TTC549 (cell line): ENCODE data around the gene SLC4A11.

Source experiments
- FAIRE-seq: peaks from 2 replicates; lab custom pipeline; 2012; peaks lifted over from hg19 to GRCh38; lab: Jason Lieb, UNC

Gene SLC4A11

GRCh38 chr20:3245711-3246110 is 6.7 kb upstream of the SLC4A11 start:
- no peak for FAIRE-seq

DNA sequence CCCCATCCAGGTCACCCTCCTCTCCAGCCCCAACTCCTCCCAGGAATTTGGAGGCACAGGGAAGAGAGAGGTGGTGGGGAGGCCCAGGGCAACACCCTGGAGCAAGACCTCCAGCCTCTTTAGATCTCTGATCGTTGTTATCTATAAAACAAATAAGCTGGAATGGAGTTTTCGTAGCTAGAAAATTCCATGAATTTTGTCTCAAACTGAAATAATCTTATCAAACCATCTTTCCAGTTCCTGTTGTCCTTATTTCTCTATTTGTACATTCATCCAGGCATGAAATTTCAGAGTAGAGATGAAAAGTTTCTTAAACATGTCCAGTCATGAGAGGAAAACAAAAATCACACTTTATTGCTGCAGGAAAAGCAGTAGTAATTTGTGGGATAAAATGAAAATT is 6.2 kb upstream of the SLC4A11 start:
- FAIRE-seq: no peak

DNA sequence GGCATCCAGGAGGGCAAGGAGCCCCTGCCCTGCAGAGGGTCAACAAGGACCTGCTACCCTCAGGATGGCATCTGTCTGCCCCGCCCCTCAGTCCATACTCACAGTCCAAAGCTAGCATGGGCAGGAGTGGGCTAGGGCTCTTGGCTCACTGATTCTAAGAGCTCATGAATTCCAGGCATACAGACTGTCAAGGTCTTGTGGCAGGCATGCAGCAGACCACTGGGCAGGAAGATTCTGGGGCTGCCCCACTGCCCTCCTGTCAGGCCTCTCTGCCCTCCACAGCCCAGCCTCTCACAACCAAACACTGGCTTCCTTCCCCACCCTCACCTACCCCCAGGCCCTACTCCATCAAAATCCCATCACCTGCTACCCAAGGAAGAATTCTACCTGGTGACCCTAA is 5.6 kb upstream of the SLC4A11 start:
- no peak for FAIRE-seq

DNA sequence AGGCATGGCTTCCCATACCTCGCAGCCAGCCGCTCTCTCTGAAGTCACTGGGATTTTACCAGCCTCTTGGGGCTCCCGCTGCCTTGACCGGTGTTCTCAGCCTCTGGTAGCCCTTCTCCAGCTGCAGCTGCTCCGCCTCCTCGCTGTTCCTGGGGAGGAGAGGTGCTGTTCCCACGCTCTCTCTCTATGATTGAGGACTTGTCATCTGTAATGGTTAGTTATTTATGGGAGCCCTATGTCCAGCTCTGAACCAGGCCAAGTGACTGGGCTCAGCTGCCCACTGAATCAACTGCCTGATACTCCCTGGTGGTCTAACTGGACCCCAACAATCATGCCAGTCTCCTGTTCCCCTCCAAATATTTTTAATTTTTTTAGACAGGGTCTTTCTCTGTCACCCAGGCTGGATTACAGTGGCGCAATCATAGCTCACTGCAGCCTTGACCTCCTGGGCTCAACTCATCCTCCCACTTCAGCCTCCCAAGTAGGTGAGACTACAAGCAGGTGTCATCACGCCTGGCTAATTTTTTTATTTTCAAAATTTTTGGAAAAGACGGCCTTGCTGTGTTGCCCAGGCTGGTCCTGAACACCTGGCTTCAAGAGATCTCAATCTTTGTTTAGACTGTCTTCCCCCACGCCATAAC is 4.8 kb upstream of the SLC4A11 start:
- no peak for FAIRE-seq

DNA sequence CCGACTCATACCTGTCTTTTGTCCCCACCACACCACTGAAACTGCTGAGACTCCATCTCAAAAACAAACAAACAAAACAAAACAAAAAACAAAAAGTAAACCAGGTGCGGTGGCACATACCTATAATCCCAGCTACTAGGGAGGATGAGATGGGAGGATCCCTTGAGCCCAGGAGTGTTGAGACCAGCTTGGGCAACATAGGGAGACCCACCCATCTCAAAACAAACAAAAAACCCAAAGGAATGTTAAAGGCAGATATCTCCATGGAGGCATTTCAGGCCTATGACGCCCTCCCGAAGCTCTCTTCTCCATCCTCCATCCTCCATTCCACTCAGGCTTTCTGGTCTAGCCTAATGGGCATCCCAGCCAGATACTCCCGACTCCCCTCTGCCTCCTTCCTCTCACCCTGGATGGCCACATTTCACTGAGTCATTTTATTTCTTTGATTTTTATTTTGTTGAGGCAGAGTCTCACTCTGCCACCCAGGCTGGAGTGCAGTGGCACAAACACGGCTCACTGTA is 3.2 kb upstream of the SLC4A11 start:
- FAIRE-seq: no peak

DNA sequence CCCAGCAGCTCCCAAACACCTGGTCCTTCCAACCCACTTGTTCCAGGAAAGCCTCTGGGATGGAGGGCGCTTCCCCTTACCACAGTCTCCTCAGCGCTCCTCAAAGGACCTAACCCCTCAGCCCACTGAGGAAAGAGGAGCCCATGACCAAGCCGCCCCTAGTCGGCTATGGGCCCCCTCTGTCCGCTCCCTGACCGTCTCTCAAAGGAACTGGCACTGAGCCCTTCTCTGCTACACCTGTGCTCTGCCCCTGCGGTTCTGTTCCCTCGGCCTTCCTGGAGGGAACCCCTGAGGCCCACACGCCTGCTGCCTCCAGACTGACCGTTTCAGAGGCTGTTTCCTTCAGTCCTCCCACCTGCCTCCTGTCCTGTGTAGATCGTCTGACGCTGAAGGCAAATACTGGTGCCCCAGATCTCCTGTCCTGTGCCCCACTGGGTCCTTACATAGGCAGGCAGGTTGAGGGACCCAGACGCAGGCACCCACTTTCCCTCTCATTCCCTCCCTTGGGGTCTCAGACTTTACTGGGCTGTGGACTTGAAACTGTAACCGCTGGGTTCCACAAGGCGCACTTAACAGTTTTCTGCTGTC is 1.9 kb upstream of the SLC4A11 start:
- FAIRE-seq: no peak

- FAIRE-seq: no peak
Measured at GRCh38 chr20:3239867-3240775, 1.1 kb upstream of the SLC4A11 start.

DNA sequence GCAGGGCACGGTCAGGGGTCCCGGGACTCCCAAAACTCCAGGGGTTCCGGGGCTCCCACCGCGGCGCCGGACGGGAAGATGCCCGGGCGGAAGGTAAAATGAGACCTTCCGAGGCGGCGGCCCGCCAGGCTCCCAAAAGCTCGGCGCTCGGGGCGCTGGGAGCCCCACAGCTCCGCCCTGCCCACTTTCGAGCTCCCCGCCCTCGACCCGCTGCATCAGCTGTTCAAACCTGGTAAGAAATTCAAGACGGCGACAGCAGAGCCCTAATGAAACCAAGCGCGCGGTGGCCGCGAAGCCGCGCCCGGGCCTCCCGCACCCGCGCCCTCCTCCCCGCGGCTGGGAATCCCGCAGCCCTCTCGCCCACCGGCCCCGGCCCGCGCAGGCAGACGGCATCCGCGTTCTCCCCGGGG is 369 bp downstream of the SLC4A11 start:
- FAIRE-seq: no peak

GRCh38 chr20:3237958-3238615 is 903 bp downstream of the SLC4A11 start:
- no peak for FAIRE-seq

GRCh38 chr20:3237011-3237957 is 1.7 kb downstream of the SLC4A11 start:
- no peak for FAIRE-seq

GRCh38 chr20:3235666-3236324 is 3.2 kb downstream of the SLC4A11 start:
- no peak for FAIRE-seq

- no peak for FAIRE-seq
Measured at GRCh38 chr20:3233991-3234498, 4.9 kb downstream of the SLC4A11 start.

- no peak for FAIRE-seq
Measured at GRCh38 chr20:3233131-3233990, 5.6 kb downstream of the SLC4A11 start.

GRCh38 chr20:3231889-3232588 is 7.0 kb downstream of the SLC4A11 start:
- no peak for FAIRE-seq

GRCh38 chr20:3231116-3231515 is 7.9 kb downstream of the SLC4A11 start:
- no peak for FAIRE-seq

GRCh38 chr20:3229798-3230197 is 9.2 kb downstream of the SLC4A11 start:
- FAIRE-seq: no peak

GRCh38 chr20:3229158-3229557 is 9.8 kb downstream of the SLC4A11 start:
- FAIRE-seq: no peak

- no peak for FAIRE-seq
Measured at GRCh38 chr20:3228750-3229032, 10.3 kb downstream of the SLC4A11 start.
